Left forelimb (tissue), 1 donor: ENCODE results near the gene PDE4A.

Source experiments
- DNase-seq: peaks from one replicate; pipeline ENCODE4 v3.0.0-alpha.2; 2018; ENCODE audit warnings: low spot score

Gene PDE4A

DNA sequence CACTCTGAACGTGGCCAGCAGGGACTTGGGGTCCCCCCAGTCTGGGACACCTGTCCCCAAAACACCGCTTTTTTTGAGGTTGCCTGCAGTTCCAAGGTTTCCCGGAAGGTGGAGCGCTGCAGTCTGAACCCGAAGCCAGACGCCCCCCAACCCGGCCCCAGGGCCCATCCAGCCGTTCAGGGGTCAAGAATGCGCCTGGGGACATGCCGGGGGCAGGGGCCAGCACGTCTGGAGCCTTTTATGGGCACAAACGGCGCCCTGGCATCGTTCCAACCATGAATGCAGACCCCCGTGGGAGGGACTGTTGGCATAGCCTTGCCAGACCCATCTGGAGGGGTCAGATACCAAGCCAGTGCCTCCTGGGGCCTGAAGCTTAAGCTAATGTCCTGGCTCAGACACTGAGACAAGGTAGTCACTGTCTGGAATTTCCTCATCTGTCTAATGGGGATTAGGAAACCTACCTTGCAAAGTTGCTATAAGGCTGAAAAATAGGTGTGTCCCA is 90.0 kb downstream of the PDE4A start:
- no peak for DNase-seq

- no peak for DNase-seq
Observed at GRCh38 chr19:10513223-10513622, 92.9 kb downstream of the PDE4A start.

DNA sequence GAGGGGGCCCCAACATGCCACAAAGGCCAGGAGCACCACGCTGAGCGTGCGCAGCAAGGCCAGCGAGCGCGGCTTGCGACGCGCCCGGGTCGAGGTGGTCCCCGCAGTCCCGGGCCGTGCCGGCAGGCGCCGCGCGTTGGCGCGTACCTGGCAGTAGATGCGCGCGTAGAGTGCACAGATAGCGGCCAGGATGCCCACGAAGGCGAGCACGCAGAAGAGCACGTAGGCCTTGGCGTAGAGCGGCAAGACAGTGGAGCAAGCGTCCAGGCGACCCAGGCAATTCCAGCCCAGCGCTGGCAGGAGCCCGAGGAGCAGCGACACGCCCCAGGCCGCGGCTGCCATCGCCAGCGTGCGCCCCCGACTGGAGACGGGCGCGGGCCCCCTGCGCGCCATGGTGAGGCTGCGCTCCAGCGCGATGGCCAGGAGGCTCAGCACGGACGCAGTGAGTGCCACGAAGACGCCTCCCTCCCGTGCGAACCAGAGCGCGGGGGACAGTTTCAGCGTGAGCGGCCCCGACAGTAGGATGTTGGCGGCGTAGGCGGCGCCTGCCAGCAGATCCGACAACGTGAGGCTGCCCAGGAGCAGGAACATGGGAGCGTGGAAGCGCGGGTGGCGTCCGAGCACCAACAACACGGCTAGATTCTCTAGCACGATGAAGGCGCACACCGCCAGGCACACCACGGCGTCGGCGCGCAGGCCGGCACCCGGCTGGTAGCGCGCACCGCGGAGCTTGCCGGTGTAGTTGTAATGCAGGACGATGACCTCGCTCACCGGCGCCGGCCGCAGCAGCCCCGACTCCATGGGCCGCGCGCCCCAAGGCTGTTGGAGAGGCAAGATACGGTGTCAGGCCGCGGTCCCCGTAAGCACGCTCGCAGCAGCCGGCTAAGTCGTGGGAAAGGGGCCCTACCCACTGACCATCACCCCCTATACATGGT is 94.1 kb downstream of the PDE4A start:
- no peak for DNase-seq

- no peak for DNase-seq
Observed at GRCh38 chr19:10516064-10516385, 95.7 kb downstream of the PDE4A start.

DNA sequence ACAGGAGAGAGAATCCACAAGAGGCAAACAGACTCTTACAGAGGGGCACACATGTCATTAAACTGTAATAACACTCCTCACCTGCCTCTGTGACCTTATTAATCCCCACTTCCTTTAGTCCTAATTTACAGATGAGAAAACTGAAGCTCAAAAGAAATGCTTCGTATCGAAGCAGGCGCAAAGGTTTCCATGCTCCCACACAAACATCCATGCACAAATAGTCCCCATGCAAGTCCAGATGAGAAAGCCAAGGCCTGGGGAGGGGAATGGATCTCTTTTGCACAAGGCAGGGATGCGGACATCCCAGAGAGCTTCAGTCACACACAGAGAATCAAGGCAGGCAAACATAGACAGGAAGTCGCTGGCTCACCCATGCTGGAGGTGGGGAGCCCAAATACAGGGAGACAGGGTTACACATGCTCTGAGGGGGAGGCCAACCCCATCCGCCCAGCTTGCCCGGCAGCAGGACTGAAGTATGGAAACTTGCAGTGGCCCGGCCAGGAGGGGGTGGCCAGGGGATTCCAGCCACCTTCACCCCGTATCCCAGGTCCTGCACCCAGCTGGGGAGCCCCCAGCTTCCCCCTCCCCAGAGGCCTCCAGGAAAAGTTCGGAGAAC is 96.4 kb downstream of the PDE4A start:
- DNase-seq = no peak

GRCh38 chr19:10517361-10517759 is 97.0 kb downstream of the PDE4A start, which contains the start of gene S1PR5:
TSS of gene S1PR5 (minus strand) at chr19:10517447. CDS start at chr19:10515011, 2,436 bp downstream.
- no peak for DNase-seq

GRCh38 chr19:10517760-10518443 is 97.6 kb downstream of the PDE4A start:
- no peak for DNase-seq

DNA sequence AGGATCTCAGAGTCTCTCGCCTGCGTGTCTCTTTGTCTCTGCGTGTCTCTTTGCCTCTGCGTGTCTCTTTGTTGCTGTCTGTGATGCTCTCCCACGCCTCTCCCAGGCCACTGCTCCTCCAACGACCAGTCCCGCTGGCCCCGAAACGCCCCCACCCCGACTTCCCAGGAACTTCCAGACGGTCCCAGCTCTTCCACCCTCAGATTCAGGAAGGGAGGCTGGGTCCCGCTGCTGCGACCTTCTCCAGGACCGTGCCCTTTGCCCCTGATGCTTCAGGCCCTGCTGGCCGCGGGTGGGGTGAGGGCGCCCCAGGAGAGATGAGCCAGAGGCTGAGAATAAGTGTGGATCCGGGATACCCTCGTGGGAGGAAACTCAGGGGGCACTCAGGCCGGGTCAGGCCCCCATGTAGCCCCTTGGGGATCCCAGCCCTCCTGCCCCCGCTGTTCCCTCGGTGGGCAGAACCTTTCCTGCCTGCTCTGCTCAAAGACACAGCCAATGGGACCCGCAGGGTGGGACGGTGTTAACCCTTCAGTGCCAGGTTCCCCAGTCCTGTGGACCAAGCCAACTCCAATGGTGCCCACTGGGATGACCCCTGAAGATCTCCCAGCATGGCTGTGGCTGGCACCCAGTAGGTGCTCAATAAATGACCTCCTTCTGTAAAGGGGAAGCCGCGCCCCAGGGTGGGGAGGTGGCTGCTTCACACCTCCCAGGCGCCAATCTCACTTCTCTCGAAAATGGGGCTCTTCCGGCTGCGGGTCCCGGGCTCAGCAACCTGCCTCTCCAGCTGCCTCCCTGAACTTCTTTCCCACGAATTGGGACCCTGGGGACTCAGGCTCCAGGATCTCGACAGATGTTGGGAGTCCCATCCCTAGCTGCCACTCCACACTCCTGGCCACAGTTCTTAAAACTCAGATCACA is 98.4 kb downstream of the PDE4A start:
- DNase-seq = no peak
